NCI-H2171 treated with DMSO at 0.1 percent for 48 hours (cell line): ENCODE measurements around the gene TSFM.
"Not testable (repeated sequence)": the region's sequence is repeated elsewhere in the genome, so short reads cannot be mapped to it uniquely, and the experiment has no call there.

Source experiments
- DNase-seq: peaks from one replicate; lab custom pipeline; 2025; lab: John Stamatoyannopoulos, UW

Gene TSFM

GRCh38 chr12:57815177-57816000 is 32.8 kb downstream of the TSFM start:
- DNase-seq, result peak; percentile 89

GRCh38 chr12:57816001-57816854 is 33.6 kb downstream of the TSFM start:
- peak; percentile 64 for DNase-seq

- DNase-seq, result peak; percentile 18
These were observed 34.2 kb downstream of the TSFM start for GRCh38 chr12:57816855-57817151.

- no peak for DNase-seq
These were observed 34.8 kb downstream of the TSFM start for GRCh38 chr12:57817261-57817989.

GRCh38 chr12:57817990-57818331 is 35.4 kb downstream of the TSFM start:
- not testable (repeated sequence) for DNase-seq

- DNase-seq, result not testable (repeated sequence)
These were observed 37.5 kb downstream of the TSFM start for GRCh38 chr12:57820119-57820518.

- DNase-seq, result not testable (repeated sequence)
These were observed 38.4 kb downstream of the TSFM start for GRCh38 chr12:57821015-57821414.

GRCh38 chr12:57821474-57822214 is 39.1 kb downstream of the TSFM start:
- no peak for DNase-seq

GRCh38 chr12:57822392-57823130 is 40.0 kb downstream of the TSFM start:
- no peak for DNase-seq

GRCh38 chr12:57823131-57823907 is 40.7 kb downstream of the TSFM start:
- DNase-seq, result no peak

GRCh38 chr12:57823908-57824640 is 41.5 kb downstream of the TSFM start:
- DNase-seq, result no peak

- no peak for DNase-seq
These were observed 42.9 kb downstream of the TSFM start for GRCh38 chr12:57825451-57825850.

- no peak for DNase-seq
These were observed 43.8 kb downstream of the TSFM start for GRCh38 chr12:57826400-57826799.

- DNase-seq, result no peak
These were observed 44.4 kb downstream of the TSFM start for GRCh38 chr12:57826966-57827365.

- DNase-seq, result no peak
These were observed 46.6 kb downstream of the TSFM start for GRCh38 chr12:57829025-57829777.

GRCh38 chr12:57830393-57830792 is 47.8 kb downstream of the TSFM start:
- no peak for DNase-seq

- no peak for DNase-seq
These were observed 50.4 kb downstream of the TSFM start for GRCh38 chr12:57832966-57833365.

GRCh38 chr12:57833672-57834071 is 51.1 kb downstream of the TSFM start:
- no peak for DNase-seq
